HepG2 (cell line): ENCODE data around the gene ARL4D. TPM values are rescaled to one million over a fixed set of nuclear protein-coding genes. Genes with fewer than 3 reads are reported as not detected.

ENCODE experiments used
- AGO2 ChIP-seq: fragments of 200-400 bp; formaldehyde crosslinking; optimal IDR thresholded peaks from 2 replicates; pipeline ENCODE3; 2017; ENCODE audit warnings: mild to moderate bottlenecking, low read depth, low read length, moderate library complexity
- DR1 ChIP-seq: sonication (generic); formaldehyde crosslinking; IDR thresholded peaks from 2 replicates; pipeline ENCODE4 v1.8.0; 2021; ENCODE audit warnings: mild to moderate bottlenecking, missing genetic modification reagents, inconsistent platforms
- HOXA9 ChIP-seq: sonication (generic); formaldehyde crosslinking; IDR thresholded peaks from 2 replicates; pipeline ENCODE4 v1.8.1; 2022; ENCODE audit warnings: missing genetic modification reagents, mild to moderate bottlenecking, moderate library complexity, borderline replicate concordance
- NCOA1 ChIP-seq: sonication (generic); formaldehyde crosslinking; IDR thresholded peaks from 2 replicates; pipeline ENCODE4 v1.9.0; 2021; ENCODE audit warnings: missing genetic modification reagents
- PCBP2 ChIP-seq: fragments of 200-400 bp; formaldehyde crosslinking; optimal IDR thresholded peaks from 2 replicates; pipeline ENCODE3; 2018; ENCODE audit warnings: low read length, low read depth; ENCODE audit not compliant: poor library complexity, severe bottlenecking
- SP1 ChIP-seq, 2 experiments: fragments of 450-650 bp in 1 of 2; sonication (generic) in 1 of 2; formaldehyde crosslinking in 1 of 2; IDR thresholded peaks; 2 replicates each; pipeline versions ENCODE4 v1.4.0 to v1.6.1; 2016 to 2020; ENCODE audit warnings: missing genetic modification reagents in 1 of 2
- TAF15 ChIP-seq: fragments of 200-400 bp; formaldehyde crosslinking; IDR thresholded peaks from one replicate; pipeline ENCODE4 v1.6.1; 2018; ENCODE audit warnings: mild to moderate bottlenecking, low read depth, low read length; ENCODE audit not compliant: poor library complexity, severe bottlenecking
- TSC22D2 ChIP-seq: sonication (generic); formaldehyde crosslinking; IDR thresholded peaks from 2 replicates; pipeline ENCODE4 v1.5.1; 2020; ENCODE audit warnings: missing genetic modification reagents, mild to moderate bottlenecking, borderline replicate concordance
- U2AF2 ChIP-seq: fragments of 200-400 bp; formaldehyde crosslinking; IDR thresholded peaks from 2 replicates; pipeline ENCODE4 v1.6.1; 2017; ENCODE audit warnings: low read depth, mild to moderate bottlenecking, low read length
- ZFP36L1 ChIP-seq: sonication (generic); formaldehyde crosslinking; IDR thresholded peaks from 2 replicates; pipeline ENCODE4 v1.8.0; 2022; ENCODE audit warnings: mild to moderate bottlenecking, missing genetic modification reagents, moderate library complexity
- ZNF34 ChIP-seq: sonication (generic); formaldehyde crosslinking; IDR thresholded peaks from 2 replicates; pipeline ENCODE4 v1.4.0; 2020; ENCODE audit warnings: mild to moderate bottlenecking, missing genetic modification reagents, borderline replicate concordance
- ZNF530 ChIP-seq: sonication (generic); formaldehyde crosslinking; IDR thresholded peaks from 2 replicates; pipeline ENCODE4 v1.5.0; 2020; ENCODE audit warnings: low read depth, mild to moderate bottlenecking, missing genetic modification reagents
- ZNF543 ChIP-seq: sonication (generic); formaldehyde crosslinking; IDR thresholded peaks from 2 replicates; pipeline ENCODE4 v1.4.0; 2020; ENCODE audit warnings: mild to moderate bottlenecking, missing genetic modification reagents
- ZNF737 ChIP-seq: sonication (generic); formaldehyde crosslinking; IDR thresholded peaks from 2 replicates; pipeline ENCODE4 v1.5.0; 2020; ENCODE audit warnings: missing genetic modification reagents, mild to moderate bottlenecking, borderline replicate concordance
- ZNF83 ChIP-seq: sonication (generic); formaldehyde crosslinking; IDR thresholded peaks from 2 replicates; pipeline ENCODE4 v1.4.0; 2020; ENCODE audit warnings: missing genetic modification reagents, mild to moderate bottlenecking, borderline replicate concordance
- ZNF841 ChIP-seq: sonication (generic); formaldehyde crosslinking; IDR thresholded peaks from 2 replicates; pipeline ENCODE4 v1.8.1; 2023; ENCODE audit warnings: missing genetic modification reagents, borderline replicate concordance
- ZNF850 ChIP-seq: sonication (generic); formaldehyde crosslinking; conservative IDR thresholded peaks from 2 replicates; pipeline ENCODE4 v1.9.0; 2021; ENCODE audit warnings: mild to moderate bottlenecking, missing genetic modification reagents
- ZSCAN12 ChIP-seq: sonication (generic); formaldehyde crosslinking; IDR thresholded peaks from 2 replicates; pipeline ENCODE4 v1.9.0; 2021; ENCODE audit warnings: mild to moderate bottlenecking, missing genetic modification reagents
- polyA plus RNA-seq, 8 experiments: library from polyadenylated mRNA; depleted of rRNA in 3 of 8; stranded (reverse) in 7 of 8; unstranded in 1 of 8; fragments of >200 nt; fragmentation: Illumina TruSeq in 4 of 8; extraction: Trizol in 4 of 8; gene quantifications; 2 replicates each; pipeline versions ENCODE4 v1.2.1 to v1.2.3, GENCODE V29; 2011 to 2016; ENCODE audit warnings: low read depth in 4 of 8, missing spikeins in 1 of 8, mixed read lengths in 1 of 8; ENCODE audit not compliant: insufficient read depth in 1 of 8
- total RNA-seq, 5 experiments: library from RNA; depleted of rRNA; stranded (reverse); fragments of >200 nt; fragmentation: Illumina TruSeq; extraction: Trizol; gene quantifications; 2 replicates each; pipeline ENCODE4 v1.2.3, GENCODE V29; 2016; ENCODE audit warnings: low read depth in 1 of 5
- TF ChIP-seq, protein P1 (sequence below): sonication (generic); formaldehyde crosslinking; IDR thresholded peaks from 2 replicates; pipeline ENCODE4 v1.9.0; 2021; ENCODE audit warnings: missing genetic modification reagents, mild to moderate bottlenecking, borderline replicate concordance
- TF ChIP-seq, protein P2 (sequence below): sonication (generic); formaldehyde crosslinking; IDR thresholded peaks from 2 replicates; pipeline ENCODE4 v1.5.0; 2020; ENCODE audit warnings: missing genetic modification reagents
- TF ChIP-seq, protein P3 (sequence below): sonication (generic); formaldehyde crosslinking; IDR thresholded peaks from 2 replicates; pipeline ENCODE4 v1.4.0; 2020; ENCODE audit warnings: mild to moderate bottlenecking, missing genetic modification reagents
- TF ChIP-seq, protein P4 (sequence below): sonication (generic); formaldehyde crosslinking; IDR thresholded peaks from 2 replicates; pipeline ENCODE4 v1.5.0; 2020; ENCODE audit warnings: missing genetic modification reagents
- TF ChIP-seq, protein P5 (sequence below): IDR thresholded peaks from 2 replicates; pipeline ENCODE4 v1.6.1; 2012; ENCODE audit warnings: inconsistent platforms
- TF ChIP-seq, protein P6 (sequence below): IDR thresholded peaks from 2 replicates; pipeline ENCODE4 v1.6.1; 2018; ENCODE audit warnings: missing genetic modification reagents

The ARL4D gene
- total and polyA plus RNA-seq, 2 of the 13 experiments (the other 11 are each of a cell fraction or from before 2014, with no cell fraction given), result 9.0 to 25.9 TPM

DNA sequence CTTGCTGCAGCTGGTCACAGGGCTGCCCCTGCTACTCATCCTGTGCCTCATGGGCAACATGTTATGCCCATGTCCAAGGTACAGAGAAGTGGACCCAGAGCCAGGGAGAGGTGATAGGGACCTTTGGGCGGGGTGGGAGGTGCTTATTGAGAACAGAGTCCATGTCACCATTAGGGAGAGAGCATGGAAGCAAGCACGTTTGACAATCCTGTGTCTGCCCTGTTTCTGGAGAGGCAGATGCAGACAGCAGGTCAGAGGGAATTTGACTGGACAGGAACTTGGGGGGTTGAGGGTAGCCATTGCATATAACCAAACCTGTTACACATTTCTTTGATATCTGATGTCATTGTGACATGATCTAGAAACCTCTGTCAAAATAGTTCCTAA lies 14.3 kb upstream of the ARL4D start (continued):
- TF ChIP-seq, protein P1, sequence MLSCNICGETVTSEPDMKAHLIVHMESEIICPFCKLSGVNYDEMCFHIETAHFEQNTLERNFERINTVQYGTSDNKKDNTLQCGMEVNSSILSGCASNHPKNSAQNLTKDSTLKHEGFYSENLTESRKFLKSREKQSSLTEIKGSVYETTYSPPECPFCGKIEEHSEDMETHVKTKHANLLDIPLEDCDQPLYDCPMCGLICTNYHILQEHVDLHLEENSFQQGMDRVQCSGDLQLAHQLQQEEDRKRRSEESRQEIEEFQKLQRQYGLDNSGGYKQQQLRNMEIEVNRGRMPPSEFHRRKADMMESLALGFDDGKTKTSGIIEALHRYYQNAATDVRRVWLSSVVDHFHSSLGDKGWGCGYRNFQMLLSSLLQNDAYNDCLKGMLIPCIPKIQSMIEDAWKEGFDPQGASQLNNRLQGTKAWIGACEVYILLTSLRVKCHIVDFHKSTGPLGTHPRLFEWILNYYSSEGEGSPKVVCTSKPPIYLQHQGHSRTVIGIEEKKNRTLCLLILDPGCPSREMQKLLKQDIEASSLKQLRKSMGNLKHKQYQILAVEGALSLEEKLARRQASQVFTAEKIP (CRISPR knock-in tag), result no peak
- no peak for TF ChIP-seq ZSCAN12 (CRISPR knock-in tag)
- TF ChIP-seq AGO2, result no peak
- no peak for TF ChIP-seq PCBP2
- no peak for TF ChIP-seq U2AF2
- no peak; the same call in 1 of the 2 replicates for TF ChIP-seq ZFP36L1 (CRISPR knock-in tag)
- no peak for TF ChIP-seq DR1 (CRISPR knock-in tag)
- TF ChIP-seq NCOA1 (CRISPR knock-in tag), result no peak
- TF ChIP-seq ZNF530 (CRISPR knock-in tag), result no peak
- TF ChIP-seq, protein P2, sequence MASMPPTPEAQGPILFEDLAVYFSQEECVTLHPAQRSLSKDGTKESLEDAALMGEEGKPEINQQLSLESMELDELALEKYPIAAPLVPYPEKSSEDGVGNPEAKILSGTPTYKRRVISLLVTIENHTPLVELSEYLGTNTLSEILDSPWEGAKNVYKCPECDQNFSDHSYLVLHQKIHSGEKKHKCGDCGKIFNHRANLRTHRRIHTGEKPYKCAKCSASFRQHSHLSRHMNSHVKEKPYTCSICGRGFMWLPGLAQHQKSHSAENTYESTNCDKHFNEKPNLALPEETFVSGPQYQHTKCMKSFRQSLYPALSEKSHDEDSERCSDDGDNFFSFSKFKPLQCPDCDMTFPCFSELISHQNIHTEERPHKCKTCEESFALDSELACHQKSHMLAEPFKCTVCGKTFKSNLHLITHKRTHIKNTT, result no peak
- peak; percentile 91; the same call in 1 of the 2 replicates for TF ChIP-seq ZNF83 (CRISPR knock-in tag)
- no peak for TF ChIP-seq HOXA9 (CRISPR knock-in tag)
- TF ChIP-seq, protein P3, sequence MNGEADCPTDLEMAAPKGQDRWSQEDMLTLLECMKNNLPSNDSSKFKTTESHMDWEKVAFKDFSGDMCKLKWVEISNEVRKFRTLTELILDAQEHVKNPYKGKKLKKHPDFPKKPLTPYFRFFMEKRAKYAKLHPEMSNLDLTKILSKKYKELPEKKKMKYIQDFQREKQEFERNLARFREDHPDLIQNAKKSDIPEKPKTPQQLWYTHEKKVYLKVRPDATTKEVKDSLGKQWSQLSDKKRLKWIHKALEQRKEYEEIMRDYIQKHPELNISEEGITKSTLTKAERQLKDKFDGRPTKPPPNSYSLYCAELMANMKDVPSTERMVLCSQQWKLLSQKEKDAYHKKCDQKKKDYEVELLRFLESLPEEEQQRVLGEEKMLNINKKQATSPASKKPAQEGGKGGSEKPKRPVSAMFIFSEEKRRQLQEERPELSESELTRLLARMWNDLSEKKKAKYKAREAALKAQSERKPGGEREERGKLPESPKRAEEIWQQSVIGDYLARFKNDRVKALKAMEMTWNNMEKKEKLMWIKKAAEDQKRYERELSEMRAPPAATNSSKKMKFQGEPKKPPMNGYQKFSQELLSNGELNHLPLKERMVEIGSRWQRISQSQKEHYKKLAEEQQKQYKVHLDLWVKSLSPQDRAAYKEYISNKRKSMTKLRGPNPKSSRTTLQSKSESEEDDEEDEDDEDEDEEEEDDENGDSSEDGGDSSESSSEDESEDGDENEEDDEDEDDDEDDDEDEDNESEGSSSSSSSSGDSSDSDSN (CRISPR knock-in tag), result peak; percentile 66
- TF ChIP-seq, protein P4, sequence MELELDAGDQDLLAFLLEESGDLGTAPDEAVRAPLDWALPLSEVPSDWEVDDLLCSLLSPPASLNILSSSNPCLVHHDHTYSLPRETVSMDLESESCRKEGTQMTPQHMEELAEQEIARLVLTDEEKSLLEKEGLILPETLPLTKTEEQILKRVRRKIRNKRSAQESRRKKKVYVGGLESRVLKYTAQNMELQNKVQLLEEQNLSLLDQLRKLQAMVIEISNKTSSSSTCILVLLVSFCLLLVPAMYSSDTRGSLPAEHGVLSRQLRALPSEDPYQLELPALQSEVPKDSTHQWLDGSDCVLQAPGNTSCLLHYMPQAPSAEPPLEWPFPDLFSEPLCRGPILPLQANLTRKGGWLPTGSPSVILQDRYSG (CRISPR knock-in tag), result no peak
- TF ChIP-seq ZNF841 (CRISPR knock-in tag), result no peak
- TF ChIP-seq ZNF850, result no peak
- no peak for TF ChIP-seq ZNF543
- no peak for TF ChIP-seq TAF15
- TF ChIP-seq SP1 (IDR thresholded peaks at IDR 0.05), result no peak
- peak; percentile 62; the same call in 1 of the 2 replicates for TF ChIP-seq SP1 (CRISPR knock-in tag; IDR thresholded peaks at IDR 0.05)
- TF ChIP-seq ZNF34 (CRISPR knock-in tag), result no peak
- TF ChIP-seq, protein P5, sequence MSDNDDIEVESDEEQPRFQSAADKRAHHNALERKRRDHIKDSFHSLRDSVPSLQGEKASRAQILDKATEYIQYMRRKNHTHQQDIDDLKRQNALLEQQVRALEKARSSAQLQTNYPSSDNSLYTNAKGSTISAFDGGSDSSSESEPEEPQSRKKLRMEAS, result peak; percentile 95
- TF ChIP-seq, protein P6, sequence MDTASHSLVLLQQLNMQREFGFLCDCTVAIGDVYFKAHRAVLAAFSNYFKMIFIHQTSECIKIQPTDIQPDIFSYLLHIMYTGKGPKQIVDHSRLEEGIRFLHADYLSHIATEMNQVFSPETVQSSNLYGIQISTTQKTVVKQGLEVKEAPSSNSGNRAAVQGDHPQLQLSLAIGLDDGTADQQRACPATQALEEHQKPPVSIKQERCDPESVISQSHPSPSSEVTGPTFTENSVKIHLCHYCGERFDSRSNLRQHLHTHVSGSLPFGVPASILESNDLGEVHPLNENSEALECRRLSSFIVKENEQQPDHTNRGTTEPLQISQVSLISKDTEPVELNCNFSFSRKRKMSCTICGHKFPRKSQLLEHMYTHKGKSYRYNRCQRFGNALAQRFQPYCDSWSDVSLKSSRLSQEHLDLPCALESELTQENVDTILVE (CRISPR knock-in tag), result no peak
- TF ChIP-seq ZNF737, result no peak
- no peak for TF ChIP-seq TSC22D2
